Mucosa of descending colon (tissue), 3 donors: ENCODE results near the gene ADGRV1. TPM values are rescaled to one million over a fixed set of nuclear protein-coding genes. Genes with fewer than 3 reads are reported as not detected.
A peak's percentile ranks its signal among the peaks of the same experiment; 100 is the strongest.

Source experiments
- ATAC-seq: fragments of 200-7000 bp; cut with Tn5 transposase; one replicate; pipeline ENCODE4 v1.9.1; 2020; ENCODE audit warnings: mild to moderate bottlenecking, moderate library complexity
- DNase-seq, 3 donors: peaks; one replicate each; pipeline ENCODE4 v3.0.0-alpha.2; 2020
- H3K36me3 ChIP-seq: fragments of 200-600 bp; one replicate; pipeline ENCODE4 v1.8.0; 2021; ENCODE audit warnings: low read depth, mild to moderate bottlenecking
- H3K4me1 ChIP-seq: fragments of 200-600 bp; one replicate; pipeline ENCODE4 v1.8.0; 2021; ENCODE audit warnings: low read depth, mild to moderate bottlenecking
- H3K4me3 ChIP-seq: fragments of 200-600 bp; one replicate; pipeline ENCODE4 v1.8.0; 2021; ENCODE audit warnings: mild to moderate bottlenecking
- H3K9me3 ChIP-seq: fragments of 200-600 bp; one replicate; pipeline ENCODE4 v1.8.0; 2021; ENCODE audit warnings: mild to moderate bottlenecking
- CTCF ChIP-seq: fragments of 200-600 bp; IDR thresholded peaks from one replicate; pipeline ENCODE4 v1.8.0; 2022; ENCODE audit warnings: antibody characterized with exemption, mild to moderate bottlenecking
- intact Hi-C, 2 donors: fragments of 100-400 bp; cut with DNase I in 1 of 2; cut with micrococcal nuclease in 1 of 2; formaldehyde crosslinking; loops; one replicate each; pipeline versions ENCODE4 v1.11.0 to v1.11.1; 2022; cut with DNase I, micrococcal nuclease
- total RNA-seq, 3 donors: library from RNA; stranded (reverse); fragmentation: NEBNext Ultra II Directional in 2 of 3; extraction: Animal tissue kit (Norgen Biotek cat#: 25700) in 2 of 3; gene quantifications; one replicate each; pipeline versions ENCODE4 v1.2.1 to v1.2.4, GENCODE V29; 2021 to 2023
- donor health status: DM: no; HTN: no; CAD: no; lungs with moderate emphysema.
- donor health status: DM: no; HTN: no; CAD: no.
- donor health status: DM: no; HTN: yes; CAD: no.

ADGRV1 gene
- total RNA-seq, 3 donors from 2014 or later = 4.5 to 8.6 (median 6.1) TPM

- ATAC-seq = peak; percentile 99
- no peak overlapping the region for H3K4me3 ChIP-seq
- peaks cover 15% of the 10 kb centered on the region for H3K4me1 ChIP-seq
- TF ChIP-seq CTCF = no peak
- peak; percentile 43 to 77 (median 63) for DNase-seq
- intact Hi-C loops = no loop called here
- H3K9me3 ChIP-seq = no peaks in the 10 kb centered on the region
- H3K36me3 ChIP-seq = no peaks in the 10 kb centered on the region
These were observed 604.2 kb downstream of the ADGRV1 start for GRCh38 chr5:91162534-91163381.

GRCh38 chr5:91164424-91164823 lies 605.8 kb downstream of the ADGRV1 start:
- ATAC-seq = no peak
- Histone ChIP-seq H3K9me3 (no peaks in the 10 kb centered on the region), H3K4me3 (no peak overlapping the region), H3K4me1 (peaks cover 15% of the 10 kb centered on the region), H3K36me3 (no peaks in the 10 kb centered on the region)
- intact Hi-C loops = no loop called here
- no peak for DNase-seq
- TF ChIP-seq CTCF = no peak

GRCh38 chr5:91166059-91166807 lies 607.6 kb downstream of the ADGRV1 start:
- intact Hi-C loops = no loop called here
- ATAC-seq (no peak), DNase-seq (no peak)
- Histone ChIP-seq H3K4me3 (no peak overlapping the region), H3K9me3 (no peaks in the 10 kb centered on the region), H3K36me3 (no peaks in the 10 kb centered on the region), H3K4me1 (peaks cover 15% of the 10 kb centered on the region)
- no peak for TF ChIP-seq CTCF

GRCh38 chr5:91168859-91169258 lies 610.3 kb downstream of the ADGRV1 start:
- Histone ChIP-seq H3K4me1 (no peaks in the 10 kb centered on the region), H3K9me3 (no peaks in the 10 kb centered on the region), H3K4me3 (no peak overlapping the region), H3K36me3 (no peaks in the 10 kb centered on the region)
- ATAC-seq (no peak), DNase-seq (no peak)
- intact Hi-C loops = no loop called here
- no peak for TF ChIP-seq CTCF

GRCh38 chr5:91170266-91170665 lies 611.7 kb downstream of the ADGRV1 start:
- DNase-seq (no peak), ATAC-seq (peak; percentile 20)
- no peak overlapping the region for H3K4me3 ChIP-seq
- TF ChIP-seq CTCF = no peak
- intact Hi-C loops = no loop called here
- H3K36me3 ChIP-seq = no peaks in the 10 kb centered on the region
- no peaks in the 10 kb centered on the region for H3K9me3 ChIP-seq
- H3K4me1 ChIP-seq = no peaks in the 10 kb centered on the region
